Astrocyte (in vitro differentiated cells and primary cell): ENCODE measurements around the gene ADARB2.

Source experiments
- CTCF ChIP-seq: IDR thresholded peaks from 2 replicates; pipeline ENCODE4 v1.5.1; 2011; ENCODE audit warnings: low read depth, mild to moderate bottlenecking, inconsistent platforms, low read length, moderate library complexity; ENCODE audit not compliant: insufficient read depth
- EZH2 ChIP-seq: IDR thresholded peaks from 2 replicates; pipeline ENCODE4 v1.6.1; 2012; ENCODE audit warnings: mild to moderate bottlenecking, low read length, inconsistent platforms; ENCODE audit not compliant: insufficient read depth

GRCh38 chr10:1295756-1296480, 441.4 kb downstream of the ADARB2 start:
- TF ChIP-seq EZH2 (no peak), CTCF (no peak)
